Sciatic nerve (tissue), 2 donors: ENCODE data around the gene PHGDH. TPM values are rescaled to one million over a fixed set of nuclear protein-coding genes. Genes with fewer than 3 reads are reported as not detected.
A peak's percentile ranks its signal among the peaks of the same experiment; 100 is the strongest.

Experiments
- ATAC-seq: fragments of 200-7000 bp; cut with Tn5 transposase; one replicate; pipeline ENCODE4 v1.9.1; 2020; ENCODE audit warnings: mild to moderate bottlenecking, moderate library complexity
- DNase-seq: peaks from one replicate; pipeline ENCODE4 v3.0.0-alpha.2; 2020; ENCODE audit warnings: low spot score
- intact Hi-C: fragments of 100-400 bp; cut with DNase I; formaldehyde crosslinking; loops from one replicate; pipeline ENCODE4 v1.14.2; 2022
- total RNA-seq: library from RNA; stranded (reverse); fragmentation: NEBNext Ultra II Directional; extraction: Animal tissue kit (Norgen Biotek cat#: 25700); gene quantifications from one replicate; pipeline ENCODE4 v1.2.1, GENCODE V29; 2021
- donor health status: DM: no; HTN: no; CAD: no.
- donor health status: DM: no; HTN: no; CAD: no.

PHGDH gene
- total RNA-seq = 60.0 TPM

DNA sequence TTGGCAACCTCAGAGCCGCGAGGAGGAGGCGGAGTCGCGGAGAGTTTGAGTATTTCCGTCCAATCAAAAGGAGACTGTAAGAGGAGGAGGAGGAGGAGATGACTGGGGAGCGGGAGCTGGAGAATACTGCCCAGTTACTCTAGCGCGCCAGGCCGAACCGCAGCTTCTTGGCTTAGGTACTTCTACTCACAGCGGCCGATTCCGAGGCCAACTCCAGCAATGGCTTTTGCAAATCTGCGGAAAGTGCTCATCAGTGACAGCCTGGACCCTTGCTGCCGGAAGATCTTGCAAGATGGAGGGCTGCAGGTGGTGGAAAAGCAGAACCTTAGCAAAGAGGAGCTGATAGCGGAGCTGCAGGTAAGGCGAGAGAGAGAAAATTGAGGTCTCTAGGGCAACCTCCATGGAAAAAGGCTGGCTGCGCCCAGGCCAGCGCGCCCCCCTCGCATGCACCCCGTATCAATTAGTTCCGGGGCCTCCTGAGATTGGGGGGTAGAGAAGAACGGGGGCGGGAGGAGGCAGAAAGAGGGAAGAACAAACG, at the start of gene PHGDH:
Gene PHGDH, plus strand, starts transcription at position 131 of the 538 bp plus-strand sequence. Its CDS starts 89 bp downstream, at position 220.
- ATAC-seq (peak; percentile 81), DNase-seq (peak; percentile 82)
- intact Hi-C loops = no loop called here

DNA sequence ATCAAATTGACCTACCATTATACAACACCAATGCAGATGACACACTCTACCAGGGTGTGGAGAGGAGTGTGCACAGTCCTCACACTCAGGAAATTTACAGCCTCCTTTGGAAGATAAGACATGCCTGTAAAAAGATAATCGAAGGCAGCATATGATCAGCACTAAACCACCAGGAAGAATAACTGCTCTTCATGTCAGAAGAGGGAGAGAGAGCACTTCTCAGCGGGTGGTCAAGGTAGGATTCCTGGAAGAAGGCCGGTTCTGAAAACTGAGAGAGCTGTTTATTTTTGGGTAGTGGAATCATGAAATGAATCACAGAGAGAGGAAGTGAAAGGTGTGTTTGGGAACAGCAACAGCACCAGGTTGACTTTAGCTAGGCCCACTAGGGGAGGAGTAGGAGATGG, 49.7 kb upstream of the PHGDH start:
- DNase-seq = no peak
- intact Hi-C loops = loop anchor here (5.0 kb wide), 1 partner anchor 50 kb away; no protein-coding TSS in a partner anchor
- ATAC-seq = no peak

DNA sequence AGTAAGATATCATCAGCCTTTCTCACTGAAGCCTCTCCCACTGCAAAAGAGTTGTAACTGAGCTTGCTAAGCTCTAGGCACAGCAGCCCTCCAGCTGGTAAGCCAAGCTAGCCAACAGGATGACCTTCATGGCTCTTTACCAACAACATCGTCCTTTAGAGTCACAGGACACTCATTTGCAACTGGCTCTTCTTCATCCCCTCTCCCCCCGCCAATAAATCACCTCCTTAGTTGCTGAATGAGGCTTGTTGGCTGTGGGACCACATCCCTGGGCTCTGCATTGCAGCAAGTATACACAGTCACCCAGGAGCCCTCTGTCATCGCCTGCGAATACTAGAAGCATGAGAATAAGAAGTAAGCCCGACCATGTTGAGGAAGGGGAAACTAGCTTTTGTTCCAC, 47.7 kb upstream of the PHGDH start:
- intact Hi-C loops = loop anchor here (5.0 kb wide), 1 partner anchor 52 kb away; no protein-coding TSS in a partner anchor
- DNase-seq = no peak
- ATAC-seq = no peak

DNA sequence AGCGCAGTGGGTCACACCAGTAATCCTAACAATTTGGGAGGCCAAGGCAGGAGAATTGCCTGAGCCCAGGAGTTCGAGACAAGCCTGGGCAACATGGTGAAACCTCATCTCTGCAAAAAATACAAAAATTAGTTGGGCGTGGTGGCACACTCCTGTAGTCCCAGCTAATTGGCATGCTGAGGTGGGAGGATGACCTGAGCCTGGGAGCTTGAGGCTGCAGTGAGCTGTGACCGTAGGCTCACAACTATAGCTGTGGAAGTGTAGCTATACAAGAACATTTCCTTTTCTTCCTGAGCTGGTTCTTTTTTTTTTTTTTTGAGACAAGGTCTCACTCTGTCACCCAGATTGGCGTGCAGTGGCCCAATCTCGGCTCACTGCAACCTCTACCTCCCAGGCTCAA, 44.6 kb upstream of the PHGDH start:
- intact Hi-C loops = no loop called here
- DNase-seq (no peak), ATAC-seq (no peak)

DNA sequence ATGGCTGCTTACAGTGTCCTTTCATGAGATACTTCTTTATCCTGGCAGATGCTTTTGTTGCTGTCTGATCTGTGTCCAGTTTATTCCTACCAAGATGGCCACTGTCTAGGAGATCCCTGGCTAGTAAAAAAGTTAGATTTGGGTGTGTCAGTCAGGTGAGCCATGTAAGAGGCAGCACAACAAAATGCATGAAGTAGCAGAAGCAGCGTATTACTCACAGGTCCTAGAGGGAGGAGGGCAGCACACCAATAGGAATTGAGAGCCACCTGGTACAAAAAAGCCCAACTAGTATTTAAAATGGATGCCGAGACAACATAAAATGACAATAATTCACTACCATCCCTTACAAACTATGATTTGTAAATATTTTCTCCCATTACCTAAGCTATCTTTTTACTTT, 40.8 kb upstream of the PHGDH start:
- ATAC-seq (no peak), DNase-seq (no peak)
- intact Hi-C loops = no loop called here

DNA sequence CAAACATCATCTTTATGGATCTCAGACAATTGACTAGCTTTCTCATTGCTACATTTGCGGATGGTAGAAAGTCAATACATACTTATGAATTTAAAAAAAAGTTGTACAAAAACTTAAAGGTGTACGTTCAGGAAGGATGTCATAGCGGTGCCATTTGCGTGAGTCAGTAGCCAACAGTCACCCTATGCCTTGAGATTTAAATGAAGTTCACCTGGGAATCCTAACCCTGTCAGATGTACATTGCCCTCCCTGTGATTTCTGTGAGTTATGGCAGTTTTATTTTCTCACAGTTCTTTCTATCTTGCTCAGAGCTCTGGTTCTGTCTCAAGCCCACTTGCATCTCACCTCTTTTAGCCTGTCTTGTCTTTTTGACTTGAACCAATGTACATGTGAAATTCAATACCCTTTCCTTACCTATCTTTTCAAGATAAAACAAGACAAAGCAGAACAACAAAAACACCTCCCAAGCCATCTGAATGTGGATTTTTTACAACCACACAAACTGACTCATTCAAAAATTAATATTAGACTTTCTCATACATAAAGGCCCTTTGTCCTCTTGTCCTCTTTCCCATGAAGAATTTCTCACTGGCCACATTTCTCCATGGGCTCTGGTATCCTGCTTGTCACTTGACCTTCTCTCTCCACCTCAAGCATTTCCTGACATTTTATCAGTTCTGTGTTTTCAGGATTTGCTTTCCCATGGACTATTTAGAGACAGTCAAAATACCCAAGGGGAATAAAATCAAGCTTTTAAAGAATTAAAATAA, 38.4 kb upstream of the PHGDH start:
- DNase-seq (no peak), ATAC-seq (no peak)
- intact Hi-C loops = no loop called here

DNA sequence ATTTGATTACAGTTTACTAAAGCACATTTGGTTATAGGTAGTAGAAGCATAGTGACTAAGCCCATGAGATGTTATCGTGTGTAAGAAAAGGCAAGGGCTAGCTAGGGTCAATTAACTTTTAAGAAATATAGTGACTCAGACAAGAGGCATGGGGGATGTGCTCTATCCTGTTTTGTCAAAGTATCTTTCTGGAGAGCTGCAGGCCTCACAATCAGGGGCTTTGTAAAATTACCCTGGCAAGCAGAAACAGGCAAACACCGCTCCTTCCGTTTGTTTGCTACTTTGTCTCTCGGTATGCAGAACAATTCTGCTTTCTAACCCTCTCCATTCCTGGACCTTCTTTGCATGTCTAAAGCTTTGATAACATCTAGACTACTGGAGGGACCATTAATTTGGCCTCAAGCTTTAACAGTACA, 37.6 kb upstream of the PHGDH start:
- ATAC-seq (no peak), DNase-seq (no peak)
- intact Hi-C loops = no loop called here

DNA sequence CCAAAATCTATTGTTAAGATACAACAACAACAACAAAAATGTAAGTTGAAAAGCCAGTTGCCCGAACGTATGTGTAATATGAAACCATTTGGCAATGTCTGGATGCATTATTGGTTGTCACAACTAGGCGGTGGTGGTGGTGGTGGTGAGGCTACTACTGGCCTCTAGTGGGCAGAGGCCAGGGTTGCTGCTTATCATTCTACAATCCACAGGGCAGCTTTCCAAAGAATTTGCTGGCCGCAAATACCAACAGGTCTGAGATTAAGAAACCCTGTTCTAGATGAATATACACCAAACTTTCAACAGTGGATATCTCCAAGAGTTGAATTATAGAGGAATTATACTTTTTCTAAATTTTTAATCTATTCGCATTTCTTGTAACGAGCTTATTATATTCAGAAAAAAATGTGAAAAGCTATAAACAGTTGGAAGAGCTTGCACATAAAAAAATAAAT, 36.9 kb upstream of the PHGDH start:
- DNase-seq (no peak), ATAC-seq (peak; percentile 16)
- intact Hi-C loops = no loop called here

DNA sequence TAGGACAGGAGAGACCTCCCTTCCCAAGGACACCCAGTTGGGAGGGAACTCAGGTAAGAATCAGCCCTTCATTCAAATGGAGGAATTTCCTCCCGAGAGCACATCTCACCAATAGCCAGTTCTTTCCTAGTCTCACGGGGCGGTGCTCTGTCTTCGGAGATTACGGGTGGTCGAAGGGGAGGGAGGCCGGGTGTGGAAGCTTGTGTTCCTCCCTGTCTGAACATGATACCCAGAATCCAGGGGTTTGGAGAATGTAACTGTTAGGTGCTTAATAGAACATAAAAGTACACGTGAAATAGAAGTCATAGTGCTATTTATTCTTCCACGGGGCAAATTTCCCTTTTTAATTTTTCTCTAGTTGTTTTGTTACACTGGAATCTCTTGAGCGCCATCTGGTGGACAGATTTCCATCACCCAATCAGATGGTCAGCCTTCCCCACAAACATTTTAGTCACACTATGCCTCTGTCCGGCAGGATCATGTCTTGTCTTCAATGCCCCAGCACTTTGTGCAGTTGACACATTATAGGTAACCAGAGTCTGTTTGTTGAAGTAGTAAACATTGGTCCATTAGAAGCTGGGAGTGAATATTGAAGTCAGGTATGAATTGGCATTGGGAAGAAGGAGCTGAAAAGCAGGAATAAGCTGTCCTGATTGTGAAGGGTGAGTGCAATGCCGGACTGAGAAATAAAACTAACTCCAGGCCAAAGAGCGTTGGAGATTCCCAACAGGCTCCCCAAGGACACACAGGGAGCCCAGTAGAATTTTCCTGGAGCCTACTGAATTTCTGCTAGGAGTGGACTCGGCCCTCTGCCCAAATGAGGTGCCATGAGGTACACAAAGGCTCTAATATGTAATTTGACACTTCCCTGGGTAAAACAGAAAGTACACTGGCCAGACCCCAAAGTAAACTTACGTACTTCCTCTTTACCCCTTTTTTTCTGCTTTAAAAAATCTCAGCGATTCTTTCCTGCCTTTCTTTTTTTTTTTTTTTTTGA, 36.1 kb upstream of the PHGDH start:
- ATAC-seq = peak; percentile 76
- DNase-seq = peak; percentile 91
- intact Hi-C loops = no loop called here

DNA sequence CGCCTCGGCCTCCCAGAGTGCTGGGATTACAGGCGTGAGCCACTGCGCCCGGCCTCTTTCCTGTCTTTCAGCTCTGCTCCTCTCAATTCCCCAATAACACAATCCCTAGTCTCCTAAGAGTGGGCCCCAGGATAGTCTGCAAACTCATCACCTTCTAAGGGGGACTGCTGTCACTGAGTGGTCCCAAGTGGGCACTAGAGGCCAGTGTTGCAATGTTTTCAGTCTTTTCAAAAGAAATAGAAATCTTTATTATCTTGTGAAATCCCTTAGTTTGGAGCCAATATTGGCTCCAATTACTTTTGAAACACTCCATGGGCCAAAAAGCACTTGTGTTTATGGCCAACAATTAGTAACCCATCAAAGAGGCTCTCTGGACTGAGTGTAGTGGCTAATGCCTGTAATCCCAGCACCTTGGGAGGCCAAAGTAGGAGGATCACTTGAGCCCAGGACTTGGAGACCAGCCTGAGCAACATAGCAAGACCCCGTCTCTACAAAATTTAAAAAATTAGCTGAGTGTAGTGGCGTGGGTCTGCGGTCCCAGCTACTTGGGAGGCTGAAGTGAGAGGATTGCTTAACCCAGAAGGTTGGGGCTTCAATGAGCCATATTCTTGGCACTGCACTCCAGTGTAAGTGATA, 35.0 kb upstream of the PHGDH start:
- ATAC-seq (peak; percentile 90), DNase-seq (peak; percentile 63)
- intact Hi-C loops = no loop called here

DNA sequence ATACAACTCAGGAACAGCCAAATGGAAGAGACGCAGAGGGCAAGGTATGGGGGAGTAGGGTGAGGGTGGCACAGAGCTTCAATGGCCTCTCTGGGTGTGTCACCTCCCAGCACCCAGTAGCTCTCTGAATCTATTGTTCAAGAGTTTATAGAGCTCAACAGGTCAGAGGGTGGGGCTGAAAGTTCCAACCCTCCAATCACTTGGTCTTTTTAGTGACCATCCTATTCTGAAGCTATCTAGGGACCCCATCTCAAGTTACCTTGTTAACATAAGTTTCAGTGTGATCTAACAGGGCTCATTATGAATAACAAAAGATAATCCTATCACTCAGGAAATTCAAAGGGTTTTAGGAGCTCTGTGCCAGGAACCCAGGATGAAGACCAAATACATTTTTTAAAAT, 32.5 kb upstream of the PHGDH start:
- intact Hi-C loops = no loop called here
- ATAC-seq (no peak), DNase-seq (no peak)

DNA sequence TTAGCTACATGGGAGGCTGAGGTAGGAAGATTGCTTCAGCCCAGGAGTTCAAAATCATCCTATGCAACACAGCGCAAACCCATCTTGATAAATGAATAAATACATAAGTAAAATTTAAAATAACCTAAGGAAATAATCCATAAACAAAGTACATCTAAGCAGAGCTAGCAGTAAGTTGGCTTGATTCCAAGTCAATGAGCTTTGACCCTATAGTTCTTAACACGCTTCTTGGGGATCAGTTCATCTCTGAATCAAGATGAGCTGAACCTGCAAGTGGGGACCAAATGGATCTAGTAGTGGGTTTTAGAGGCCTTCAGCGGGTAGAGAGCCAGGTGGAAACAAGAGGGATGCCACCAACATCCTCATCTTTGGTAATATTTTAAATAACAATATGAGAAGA, 31.5 kb upstream of the PHGDH start:
- no peak for ATAC-seq
- DNase-seq = no peak
- intact Hi-C loops = no loop called here

DNA sequence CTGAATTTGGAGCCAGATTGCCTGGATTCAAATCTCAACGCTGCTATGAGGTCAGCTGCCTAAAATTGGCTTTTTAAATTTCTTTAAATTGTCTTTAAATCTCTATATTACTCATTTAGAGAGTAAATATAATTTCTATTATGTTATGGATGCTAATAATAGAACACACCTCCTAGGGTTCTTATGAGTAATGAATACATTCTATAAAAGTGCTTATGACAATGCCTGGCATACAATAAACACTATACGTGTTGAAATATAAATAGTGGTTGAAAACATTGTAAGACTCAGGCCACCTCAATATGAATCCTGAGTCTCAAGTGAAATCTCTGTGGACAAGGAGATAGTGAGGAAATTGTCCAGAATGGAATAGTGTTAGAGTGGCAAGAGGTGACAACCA, 31.0 kb upstream of the PHGDH start:
- intact Hi-C loops = no loop called here
- no peak for ATAC-seq
- no peak for DNase-seq

DNA sequence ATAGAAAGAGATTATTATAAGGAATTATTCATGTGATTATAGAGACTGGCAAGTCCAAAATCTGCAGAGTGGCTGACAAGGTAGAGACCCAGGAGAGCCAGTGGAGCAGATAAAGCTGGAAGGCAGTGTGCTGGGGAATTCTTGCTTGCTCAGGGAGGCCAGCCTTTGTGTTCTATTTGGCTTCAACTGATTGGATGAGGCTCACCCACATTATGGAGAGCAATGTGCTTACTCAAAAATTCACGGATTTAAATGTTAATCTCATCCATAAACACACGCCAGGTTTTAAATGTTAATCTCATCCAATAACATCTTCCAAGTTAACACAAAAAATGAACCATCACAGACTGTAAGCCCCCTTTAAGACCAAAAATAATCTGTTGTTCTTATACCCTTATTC, 30.2 kb upstream of the PHGDH start:
- ATAC-seq = no peak
- intact Hi-C loops = no loop called here

DNA sequence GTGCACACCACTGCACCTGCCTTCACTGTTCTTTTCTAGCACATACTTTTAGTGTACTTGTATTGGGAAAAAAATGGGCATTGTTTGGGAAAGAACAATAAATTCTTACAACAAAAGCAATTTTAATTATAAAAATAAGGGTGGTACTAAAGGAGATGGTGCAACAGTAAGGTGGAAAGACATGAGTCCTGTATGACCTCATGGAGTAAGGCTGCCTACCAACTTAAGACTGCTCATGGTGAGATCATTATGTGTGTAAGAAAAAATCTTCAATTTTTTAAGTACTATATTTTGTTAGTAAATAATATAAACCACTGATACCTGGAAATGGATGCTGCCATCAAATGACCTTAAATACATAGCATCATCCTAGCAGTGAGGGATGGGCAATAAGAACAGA, 29.6 kb upstream of the PHGDH start:
- DNase-seq = no peak
- intact Hi-C loops = no loop called here
- ATAC-seq = no peak

More for the DNA sequence above, 30.2 kb upstream of the PHGDH start:
- no peak for DNase-seq

DNA sequence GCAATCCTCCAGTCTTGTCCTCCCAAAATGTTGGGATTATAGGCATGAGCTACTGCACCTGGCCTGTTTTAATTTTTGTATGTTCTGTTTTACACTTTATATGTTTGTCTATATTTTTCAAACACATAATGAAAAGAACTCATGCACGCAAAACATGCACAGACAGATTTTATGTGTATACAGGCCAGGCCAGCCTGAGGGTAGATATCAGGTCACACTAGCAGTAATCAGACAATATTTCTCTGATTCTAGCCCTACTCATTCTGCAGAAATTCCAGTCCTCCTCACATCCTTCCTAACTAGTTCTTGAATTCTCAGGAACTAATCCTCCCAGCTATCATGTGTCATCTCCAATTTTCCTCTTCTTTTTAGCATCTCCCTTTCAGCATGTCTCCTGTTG, 27.8 kb upstream of the PHGDH start:
- no peak for ATAC-seq

DNA sequence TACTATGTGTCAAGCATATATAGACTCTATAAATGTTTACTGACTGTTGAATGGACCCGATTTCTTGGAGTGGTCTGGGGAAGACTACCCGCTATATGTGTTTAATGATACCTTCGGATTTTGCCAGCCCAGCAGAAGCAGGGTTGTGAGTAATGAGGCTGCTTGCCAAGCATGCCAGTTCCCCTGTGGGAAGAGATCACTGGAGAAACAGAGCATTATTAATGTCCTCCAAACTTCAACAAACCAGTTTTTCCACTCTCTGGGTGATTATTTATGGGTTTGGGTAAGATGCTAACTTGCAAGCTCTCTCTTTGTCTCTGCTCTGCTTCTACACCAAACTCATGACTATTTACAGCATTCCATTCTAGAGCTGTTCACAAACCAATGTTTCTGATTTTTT, 25.1 kb upstream of the PHGDH start:
- DNase-seq (no peak), ATAC-seq (no peak)
- intact Hi-C loops = no loop called here

More for the DNA sequence above, 27.8 kb upstream of the PHGDH start:
- DNase-seq = no peak
- intact Hi-C loops = no loop called here

DNA sequence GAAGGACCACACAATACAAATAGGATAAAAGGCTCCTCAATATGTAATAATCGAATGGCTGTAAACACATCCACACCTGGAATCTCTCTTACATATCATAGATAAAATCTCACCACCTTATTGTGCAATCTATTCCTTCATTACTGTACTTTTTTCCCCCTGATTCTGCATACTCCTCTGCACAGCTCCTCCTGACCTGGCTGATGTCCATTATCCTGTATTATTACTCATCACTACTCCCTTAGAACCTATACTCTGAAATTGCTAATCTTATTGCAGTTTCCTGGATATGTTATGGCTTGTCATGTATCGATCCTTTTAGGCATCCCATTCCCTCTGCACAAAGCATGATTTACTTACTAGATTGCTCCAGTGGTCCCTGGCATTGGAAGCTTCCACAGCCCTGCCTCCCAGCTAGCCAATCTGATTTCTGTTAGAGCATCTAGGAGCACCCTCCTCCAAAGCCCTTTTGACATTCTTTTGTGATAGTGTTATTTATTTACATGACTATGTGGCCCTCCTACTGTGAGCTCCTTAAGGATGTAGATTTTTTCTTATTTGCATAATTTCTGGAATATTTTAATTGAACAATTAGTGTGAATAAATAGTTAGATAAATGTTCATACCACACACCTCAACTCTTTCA, 24.2 kb upstream of the PHGDH start:
- no peak for ATAC-seq
- DNase-seq = no peak
- intact Hi-C loops = no loop called here

DNA sequence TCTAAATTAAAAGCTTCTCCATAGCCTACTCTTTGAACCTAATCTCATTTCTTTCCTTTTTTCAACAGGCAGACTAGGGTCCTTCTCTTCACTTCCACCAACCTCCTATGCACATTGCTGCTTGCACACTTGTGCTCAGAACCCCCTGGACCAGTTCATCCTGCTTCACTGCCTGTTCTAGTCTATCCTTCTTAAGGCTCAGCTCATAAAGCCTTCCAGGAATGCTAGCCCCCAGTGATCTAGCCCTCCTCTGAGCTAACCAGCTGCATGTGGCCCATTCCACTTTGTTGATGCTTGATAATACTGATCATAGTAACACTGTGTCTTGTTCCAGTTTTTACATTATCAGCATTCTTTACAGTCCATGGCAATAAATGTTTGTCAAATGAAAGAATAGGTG, 22.9 kb upstream of the PHGDH start:
- no peak for ATAC-seq
- no peak for DNase-seq
- intact Hi-C loops = no loop called here
